GM12872 (cell line): ENCODE results near the gene WNT1.

Experiments used
- CTCF ChIP-seq: IDR thresholded peaks from 3 replicates; pipeline ENCODE4 v1.5.1; 2011; ENCODE audit warnings: low read depth, mild to moderate bottlenecking, low read length, moderate library complexity; ENCODE audit not compliant: insufficient read depth

WNT1 gene

GRCh38 chr12:48954061-48954460 is 24.1 kb upstream of the WNT1 start:
- TF ChIP-seq CTCF = no peak

GRCh38 chr12:48954841-48955501 is 23.2 kb upstream of the WNT1 start:
- no peak for TF ChIP-seq CTCF

GRCh38 chr12:48956279-48957140 is 21.6 kb upstream of the WNT1 start:
- peak; percentile 32; the same call in 2 of the 3 replicates for TF ChIP-seq CTCF

- no peak for TF ChIP-seq CTCF
Observed at GRCh38 chr12:48957141-48958048, 20.7 kb upstream of the WNT1 start, which contains the start of gene ARF3. Gene ARF3, minus strand, starts transcription at chr12:48957487. Its CDS starts 16,392 bp downstream, at chr12:48941095.

- no peak for TF ChIP-seq CTCF
Observed at GRCh38 chr12:48958049-48958388, 20.1 kb upstream of the WNT1 start.

GRCh38 chr12:48960834-48961233 is 17.3 kb upstream of the WNT1 start:
- TF ChIP-seq CTCF = no peak

GRCh38 chr12:48961331-48961730 is 16.8 kb upstream of the WNT1 start:
- TF ChIP-seq CTCF = no peak
